ENCODE measurements around the gene R3HCC1L.
"Not testable (repeated sequence)": the region's sequence is repeated elsewhere in the genome, so short reads cannot be mapped to it uniquely, and the experiment has no call there.

The R3HCC1L gene

DNA sequence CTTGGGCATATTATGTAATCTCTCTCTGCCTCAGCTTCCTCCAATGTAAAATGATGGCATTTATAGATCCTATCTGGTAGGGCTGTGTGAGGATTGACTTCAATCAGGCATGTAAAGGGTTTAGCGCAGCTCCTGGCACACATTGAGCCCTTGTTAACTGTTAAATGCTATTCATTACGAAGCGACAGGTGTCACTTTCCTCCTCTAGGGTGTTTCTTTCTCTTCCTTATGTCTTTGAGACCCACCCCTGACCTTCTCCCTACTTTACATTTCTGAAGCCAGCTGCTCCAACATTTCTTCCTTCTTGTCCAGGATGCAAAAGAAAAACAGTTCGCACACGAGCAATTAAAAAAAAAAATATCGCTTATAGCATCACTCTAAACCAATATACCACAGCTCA, 5.7 kb upstream of the R3HCC1L start:
- no peak overlapping the region for H3K9ac ChIP-seq (ENCODE audit: low read length in 5 of 5)
- peaks cover 0 to 3% (median 0%) of the 10 kb centered on the region in 5 donors for H3K9me3 ChIP-seq (ENCODE audit: control insufficient read depth in 5 of 5, low read length in 5 of 5)
- H3K36me3 ChIP-seq (ENCODE audit: control insufficient read depth in 5 of 5, insufficient read depth in 5 of 5, low read length in 5 of 5), result no peaks in the 10 kb centered on the region
- H3K4me1 ChIP-seq (ENCODE audit: control insufficient read depth in 5 of 5, insufficient read depth in 5 of 5, low read length in 5 of 5), result peaks cover 0 to 4% (median under 1%) of the 10 kb centered on the region in 5 donors
- H3K4me3 ChIP-seq (ENCODE audit: low read depth in 1 of 5, low read length in 5 of 5), result no peak overlapping the region
- H3K27ac ChIP-seq (ENCODE audit: low read depth, low read length), result no peak overlapping the region
- H3K27me3 ChIP-seq (ENCODE audit: control insufficient read depth in 5 of 5, insufficient read depth in 4 of 5, low read length in 5 of 5), result peaks cover 0 to 5% (median 3%) of the 10 kb centered on the region in 5 donors

DNA sequence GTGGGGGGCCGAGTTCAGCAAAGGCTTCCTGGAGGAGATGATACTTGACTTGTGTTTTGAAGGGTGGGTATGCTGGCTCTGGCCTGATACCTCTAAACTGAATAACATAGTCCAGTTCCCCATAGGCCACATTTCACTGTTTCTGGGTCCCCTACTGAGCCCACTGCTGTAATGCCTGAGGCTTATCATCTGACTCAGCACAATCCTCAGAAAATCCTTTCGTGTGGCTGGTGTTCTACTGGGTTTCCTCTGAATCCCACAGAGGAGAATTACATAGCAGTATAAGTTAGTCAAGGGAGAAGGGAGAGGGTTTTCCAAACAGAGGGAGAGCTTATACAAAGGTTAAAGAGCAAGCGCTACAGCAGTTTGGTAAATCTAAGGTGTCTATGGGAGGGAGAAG, 2.8 kb upstream of the R3HCC1L start:
- Histone ChIP-seq H3K27ac (ENCODE audit: low read depth, low read length) (no peak overlapping the region), H3K9me3 (ENCODE audit: control insufficient read depth in 5 of 5, low read length in 5 of 5) (peaks cover 0 to 3% (median 0%) of the 10 kb centered on the region in 5 donors), H3K9ac (ENCODE audit: low read length in 5 of 5) (no peak overlapping the region), H3K4me1 (ENCODE audit: control insufficient read depth in 5 of 5, insufficient read depth in 5 of 5, low read length in 5 of 5) (peaks cover 0 to 20% (median 16%) of the 10 kb centered on the region in 5 donors), H3K36me3 (ENCODE audit: control insufficient read depth in 5 of 5, insufficient read depth in 5 of 5, low read length in 5 of 5) (no peaks in the 10 kb centered on the region), H3K27me3 (ENCODE audit: control insufficient read depth in 5 of 5, insufficient read depth in 4 of 5, low read length in 5 of 5) (peaks cover 0 to 3% (median 2%) of the 10 kb centered on the region in 5 donors), H3K4me3 (ENCODE audit: low read depth in 1 of 5, low read length in 5 of 5) (no peak overlapping the region)

DNA sequence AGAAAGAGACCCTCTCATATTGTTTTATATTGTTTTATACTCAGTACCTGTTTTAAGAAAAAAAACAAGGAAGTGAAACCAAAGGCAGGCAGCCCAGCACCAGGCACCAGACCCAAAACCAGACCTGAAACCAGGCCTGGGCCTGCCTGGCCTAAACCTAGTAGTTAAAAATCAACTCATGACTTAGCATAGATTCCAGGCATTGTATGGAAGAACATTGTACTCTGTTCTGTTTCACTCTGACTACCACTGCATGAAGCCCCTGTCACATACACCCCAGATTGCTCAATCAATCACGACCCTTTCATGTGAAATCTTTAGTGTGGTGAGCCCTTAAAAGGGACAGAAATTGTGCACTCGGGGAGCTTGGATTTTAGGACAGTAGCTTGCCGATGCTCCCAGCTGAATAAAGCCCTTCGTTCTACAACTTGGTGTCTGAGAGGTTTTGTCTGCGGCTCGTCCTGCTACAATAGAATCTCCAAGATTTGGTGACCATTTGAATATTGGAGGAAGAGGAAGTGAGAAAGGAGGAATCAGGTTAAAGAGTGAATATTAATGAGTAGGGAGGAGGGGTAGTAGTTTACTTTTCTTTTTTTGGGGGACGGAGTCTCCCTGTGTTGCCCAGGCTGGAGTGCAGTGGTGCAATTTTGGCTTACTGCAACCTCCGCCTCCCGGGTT, 1.2 kb upstream of the R3HCC1L start:
- H3K27ac ChIP-seq (ENCODE audit: low read depth, low read length), result not testable (repeated sequence)
- peak overlapping the region in 1 of 5 donors; percentile 91 for H3K4me3 ChIP-seq (ENCODE audit: low read depth in 1 of 5, low read length in 5 of 5)

DNA sequence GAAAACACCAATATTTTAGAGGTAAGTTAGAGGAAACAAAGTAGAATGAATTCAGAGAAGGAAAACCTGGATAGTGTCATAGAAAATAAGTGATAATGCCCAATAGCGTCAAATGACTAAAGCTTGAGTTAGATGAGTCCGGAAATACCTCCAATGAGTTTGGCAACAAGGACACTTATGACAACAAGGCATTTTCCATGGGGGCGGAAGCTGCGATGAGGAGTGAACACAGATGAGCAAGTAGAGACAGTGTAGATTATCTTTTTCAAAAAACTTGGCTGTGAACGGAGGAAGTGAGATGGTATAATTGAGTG, 383 bp upstream of the R3HCC1L start:
- peak overlapping the region; percentile 86 to 97 (median 92) for H3K4me3 ChIP-seq (ENCODE audit: low read depth in 1 of 5, low read length in 5 of 5)
- no peaks in the 10 kb centered on the region for H3K36me3 ChIP-seq (ENCODE audit: control insufficient read depth in 5 of 5, insufficient read depth in 5 of 5, low read length in 5 of 5)
- peaks cover 0 to 3% (median 0%) of the 10 kb centered on the region in 5 donors for H3K9me3 ChIP-seq (ENCODE audit: control insufficient read depth in 5 of 5, low read length in 5 of 5)
- H3K27me3 ChIP-seq (ENCODE audit: control insufficient read depth in 5 of 5, insufficient read depth in 4 of 5, low read length in 5 of 5), result no peaks in the 10 kb centered on the region
- H3K4me1 ChIP-seq (ENCODE audit: control insufficient read depth in 5 of 5, insufficient read depth in 5 of 5, low read length in 5 of 5), result peaks cover 0 to 20% (median 20%) of the 10 kb centered on the region in 5 donors
- peak overlapping the region; percentile 98 for H3K27ac ChIP-seq (ENCODE audit: low read depth, low read length)
- H3K9ac ChIP-seq (ENCODE audit: low read length in 5 of 5), result peak overlapping the region in 4 of 5 donors; percentile 85 to 100 (median 94)

More for the DNA sequence above, 1.2 kb upstream of the R3HCC1L start:
- peaks cover 0 to 20% (median 20%) of the 10 kb centered on the region in 5 donors for H3K4me1 ChIP-seq (ENCODE audit: control insufficient read depth in 5 of 5, insufficient read depth in 5 of 5, low read length in 5 of 5)
- H3K27me3 ChIP-seq (ENCODE audit: control insufficient read depth in 5 of 5, insufficient read depth in 4 of 5, low read length in 5 of 5); H3K9ac ChIP-seq (ENCODE audit: low read length in 5 of 5); H3K36me3 ChIP-seq (ENCODE audit: control insufficient read depth in 5 of 5, insufficient read depth in 5 of 5, low read length in 5 of 5); H3K9me3 ChIP-seq (ENCODE audit: control insufficient read depth in 5 of 5, low read length in 5 of 5): not testable (repeated sequence)

DNA sequence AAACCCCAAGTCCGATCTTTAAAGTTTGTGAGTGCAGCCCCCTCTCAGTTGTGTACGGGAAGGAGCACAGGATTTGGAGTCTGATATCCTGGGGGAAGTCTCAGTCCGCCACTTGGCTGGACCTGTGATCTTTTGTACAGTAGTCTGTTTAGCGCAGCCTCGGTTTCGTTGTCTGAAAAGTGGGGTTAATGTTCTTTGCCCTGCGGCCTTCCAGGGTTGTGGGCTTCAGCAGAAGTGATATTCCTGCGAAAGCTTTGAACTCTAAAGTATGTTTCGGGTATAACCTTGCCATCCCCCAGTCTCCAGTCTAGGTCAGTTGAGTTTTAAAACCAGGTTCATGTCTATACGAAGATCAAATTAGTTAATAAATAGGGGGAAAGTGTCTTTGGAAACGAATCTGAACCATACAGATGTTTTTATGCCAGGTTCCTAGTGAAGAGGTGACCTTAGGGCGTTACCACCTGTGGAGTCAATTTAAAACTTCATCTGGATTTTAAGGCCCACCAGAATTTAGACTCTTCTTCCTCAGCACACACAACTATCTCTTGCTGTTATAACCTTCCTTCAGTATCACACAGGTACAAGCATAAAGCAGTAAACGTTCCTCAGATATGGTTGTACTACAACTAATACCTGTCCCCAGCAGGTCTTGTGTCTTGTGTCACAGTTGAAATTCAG, 904 bp downstream of the R3HCC1L start:
- H3K27me3 ChIP-seq (ENCODE audit: control insufficient read depth in 5 of 5, insufficient read depth in 4 of 5, low read length in 5 of 5), result no peaks in the 10 kb centered on the region
- peaks cover 0 to 3% (median 0%) of the 10 kb centered on the region in 5 donors for H3K9me3 ChIP-seq (ENCODE audit: control insufficient read depth in 5 of 5, low read length in 5 of 5)
- H3K27ac ChIP-seq (ENCODE audit: low read depth, low read length), result peak overlapping the region; percentile 98
- H3K9ac ChIP-seq (ENCODE audit: low read length in 5 of 5), result peak overlapping the region; percentile 85 to 100 (median 94)
- H3K4me3 ChIP-seq (ENCODE audit: low read depth in 1 of 5, low read length in 5 of 5), result peak overlapping the region; percentile 86 to 97 (median 92)
- H3K4me1 ChIP-seq (ENCODE audit: control insufficient read depth in 5 of 5, insufficient read depth in 5 of 5, low read length in 5 of 5), result peaks cover 0 to 20% (median 20%) of the 10 kb centered on the region in 5 donors
- no peaks in the 10 kb centered on the region for H3K36me3 ChIP-seq (ENCODE audit: control insufficient read depth in 5 of 5, insufficient read depth in 5 of 5, low read length in 5 of 5)

DNA sequence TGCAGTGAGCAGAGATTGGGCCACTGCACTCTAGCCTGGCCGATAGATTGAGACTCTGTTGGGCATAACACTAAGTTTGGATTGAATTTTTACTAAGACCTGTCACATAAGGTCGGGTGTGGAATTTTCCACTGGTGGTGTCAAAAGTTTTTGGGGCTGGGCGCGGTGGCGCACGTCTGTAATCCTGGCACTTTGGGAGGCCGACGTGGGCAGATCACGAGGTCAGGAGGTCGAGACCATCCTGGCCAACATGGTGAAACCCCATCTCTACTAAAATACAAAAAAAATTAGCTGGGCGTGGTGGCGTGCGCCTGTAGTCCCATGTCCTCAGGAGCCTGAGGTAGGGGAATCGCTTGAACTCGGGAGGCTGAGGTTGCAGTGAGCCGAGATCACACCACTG, 2.3 kb downstream of the R3HCC1L start:
- not testable (repeated sequence) for H3K27me3 ChIP-seq (ENCODE audit: control insufficient read depth in 5 of 5, insufficient read depth in 4 of 5, low read length in 5 of 5); H3K27ac ChIP-seq (ENCODE audit: low read depth, low read length); H3K9ac ChIP-seq (ENCODE audit: low read length in 5 of 5); H3K9me3 ChIP-seq (ENCODE audit: control insufficient read depth in 5 of 5, low read length in 5 of 5); H3K4me3 ChIP-seq (ENCODE audit: low read depth in 1 of 5, low read length in 5 of 5); H3K36me3 ChIP-seq (ENCODE audit: control insufficient read depth in 5 of 5, insufficient read depth in 5 of 5, low read length in 5 of 5)
- H3K4me1 ChIP-seq (ENCODE audit: control insufficient read depth in 5 of 5, insufficient read depth in 5 of 5, low read length in 5 of 5), result peaks cover 0 to 20% (median 20%) of the 10 kb centered on the region in 5 donors

DNA sequence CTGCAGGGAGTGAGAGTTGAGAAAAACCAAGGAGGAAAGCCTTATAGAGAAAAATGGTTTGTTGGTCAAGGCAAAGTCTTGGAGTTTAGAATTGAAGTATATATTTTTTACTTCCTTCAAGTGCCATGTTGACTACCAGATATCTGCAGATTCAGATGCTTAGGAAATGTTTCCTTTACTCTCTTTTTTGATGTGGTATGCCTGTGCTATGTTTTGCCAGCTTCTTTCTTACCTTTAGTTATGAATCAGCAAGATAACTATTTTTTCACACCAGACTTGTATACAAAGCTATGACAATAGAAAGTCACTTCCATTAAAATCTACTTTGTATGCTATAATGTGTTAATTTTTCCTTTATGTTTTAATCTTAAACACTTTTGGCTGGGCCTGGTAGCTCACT, 3.6 kb downstream of the R3HCC1L start:
- Histone ChIP-seq H3K4me3 (ENCODE audit: low read depth in 1 of 5, low read length in 5 of 5) (no peak overlapping the region), H3K27ac (ENCODE audit: low read depth, low read length) (no peak overlapping the region), H3K27me3 (ENCODE audit: control insufficient read depth in 5 of 5, insufficient read depth in 4 of 5, low read length in 5 of 5) (no peaks in the 10 kb centered on the region), H3K9me3 (ENCODE audit: control insufficient read depth in 5 of 5, low read length in 5 of 5) (no peaks in the 10 kb centered on the region), H3K36me3 (ENCODE audit: control insufficient read depth in 5 of 5, insufficient read depth in 5 of 5, low read length in 5 of 5) (no peaks in the 10 kb centered on the region), H3K4me1 (ENCODE audit: control insufficient read depth in 5 of 5, insufficient read depth in 5 of 5, low read length in 5 of 5) (peaks cover 0 to 26% (median 20%) of the 10 kb centered on the region in 5 donors), H3K9ac (ENCODE audit: low read length in 5 of 5) (no peak overlapping the region)

DNA sequence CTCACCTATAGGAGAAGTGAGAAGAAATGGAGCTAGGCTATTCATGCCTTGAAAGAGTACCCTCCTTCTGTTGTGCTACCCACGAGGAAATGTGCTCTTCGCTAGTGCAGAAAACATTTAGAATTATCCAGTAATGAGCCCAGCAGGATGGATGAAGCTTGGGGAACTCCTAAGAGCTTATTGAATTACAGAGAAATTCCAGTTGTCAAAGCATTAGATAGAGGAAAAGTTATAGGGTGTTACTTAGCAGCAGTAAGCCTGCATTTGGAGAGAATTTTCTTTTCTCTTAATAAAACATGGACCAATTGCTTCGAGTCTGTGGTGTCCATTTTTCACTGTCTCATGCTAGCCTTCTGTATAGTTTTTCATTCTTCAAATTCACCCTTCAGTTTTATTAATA, 5.0 kb downstream of the R3HCC1L start:
- H3K27ac ChIP-seq (ENCODE audit: low read depth, low read length), result no peak overlapping the region
- no peak overlapping the region for H3K9ac ChIP-seq (ENCODE audit: low read length in 5 of 5)
- no peaks in the 10 kb centered on the region for H3K36me3 ChIP-seq (ENCODE audit: control insufficient read depth in 5 of 5, insufficient read depth in 5 of 5, low read length in 5 of 5)
- no peak overlapping the region for H3K4me3 ChIP-seq (ENCODE audit: low read depth in 1 of 5, low read length in 5 of 5)
- peaks cover 0 to 24% (median 14%) of the 10 kb centered on the region in 5 donors for H3K4me1 ChIP-seq (ENCODE audit: control insufficient read depth in 5 of 5, insufficient read depth in 5 of 5, low read length in 5 of 5)
- H3K27me3 ChIP-seq (ENCODE audit: control insufficient read depth in 5 of 5, insufficient read depth in 4 of 5, low read length in 5 of 5), result no peaks in the 10 kb centered on the region
- no peaks in the 10 kb centered on the region for H3K9me3 ChIP-seq (ENCODE audit: control insufficient read depth in 5 of 5, low read length in 5 of 5)

DNA sequence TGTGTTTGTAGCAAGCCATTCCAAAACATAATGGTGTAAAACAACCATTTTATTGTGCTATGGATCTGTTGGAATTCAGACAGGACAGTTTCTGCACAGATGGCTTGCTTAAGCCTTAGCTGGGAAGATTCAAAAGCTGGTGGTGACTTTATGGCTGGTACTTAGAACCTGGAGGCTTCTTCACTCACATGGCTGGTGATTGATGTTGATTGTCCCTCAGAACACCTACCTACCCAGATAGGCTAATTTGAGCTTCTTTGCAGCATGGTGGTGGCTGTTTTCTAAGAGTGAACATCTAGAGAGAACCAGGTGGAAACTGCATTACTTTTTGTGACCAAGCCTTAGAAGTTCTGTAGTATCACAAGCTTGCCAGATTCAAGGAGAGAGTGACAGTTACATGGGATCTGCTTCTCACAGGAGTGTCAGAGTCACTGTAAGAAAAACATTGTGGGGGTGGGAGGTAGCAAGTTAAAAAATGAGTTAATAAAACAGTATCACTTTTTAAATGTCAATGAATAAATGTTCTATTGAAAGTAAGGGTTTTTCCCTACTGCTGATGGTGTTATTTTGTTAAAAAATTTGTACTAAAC, 7.1 kb downstream of the R3HCC1L start:
- Histone ChIP-seq H3K36me3 (ENCODE audit: control insufficient read depth in 5 of 5, insufficient read depth in 5 of 5, low read length in 5 of 5) (no peaks in the 10 kb centered on the region), H3K27me3 (ENCODE audit: control insufficient read depth in 5 of 5, insufficient read depth in 4 of 5, low read length in 5 of 5) (no peaks in the 10 kb centered on the region), H3K4me3 (ENCODE audit: low read depth in 1 of 5, low read length in 5 of 5) (no peak overlapping the region), H3K27ac (ENCODE audit: low read depth, low read length) (no peak overlapping the region), H3K9ac (ENCODE audit: low read length in 5 of 5) (peak overlapping the region in 1 of 5 donors; percentile 30), H3K4me1 (ENCODE audit: control insufficient read depth in 5 of 5, insufficient read depth in 5 of 5, low read length in 5 of 5) (peaks cover 0 to 14% (median 2%) of the 10 kb centered on the region in 5 donors), H3K9me3 (ENCODE audit: control insufficient read depth in 5 of 5, low read length in 5 of 5) (no peaks in the 10 kb centered on the region)

DNA sequence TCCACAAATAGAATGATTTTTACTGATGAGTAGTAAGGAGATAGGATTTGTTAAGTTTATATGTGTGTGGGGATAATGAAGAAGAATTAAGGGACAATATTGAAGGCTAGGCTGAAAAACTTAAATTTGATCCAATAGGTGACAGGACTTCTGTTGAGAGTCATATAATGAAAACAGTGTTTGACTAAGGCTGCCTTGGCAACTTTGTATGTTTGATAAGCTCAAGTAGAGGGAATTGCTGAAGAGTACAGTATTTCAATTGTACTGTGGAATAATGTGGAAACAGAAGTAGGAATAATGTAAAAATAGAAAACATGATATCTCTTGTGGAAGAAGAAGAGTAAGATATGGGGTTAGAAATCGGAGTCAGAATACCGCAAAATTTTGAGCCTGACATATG, 10.5 kb downstream of the R3HCC1L start:
- Histone ChIP-seq H3K36me3 (ENCODE audit: control insufficient read depth in 5 of 5, insufficient read depth in 5 of 5, low read length in 5 of 5) (no peaks in the 10 kb centered on the region), H3K27me3 (ENCODE audit: control insufficient read depth in 5 of 5, insufficient read depth in 4 of 5, low read length in 5 of 5) (no peaks in the 10 kb centered on the region), H3K9ac (ENCODE audit: low read length in 5 of 5) (no peak overlapping the region), H3K9me3 (ENCODE audit: control insufficient read depth in 5 of 5, low read length in 5 of 5) (peaks cover 0 to 8% (median 6%) of the 10 kb centered on the region in 5 donors), H3K4me3 (ENCODE audit: low read depth in 1 of 5, low read length in 5 of 5) (no peak overlapping the region), H3K27ac (ENCODE audit: low read depth, low read length) (no peak overlapping the region), H3K4me1 (ENCODE audit: control insufficient read depth in 5 of 5, insufficient read depth in 5 of 5, low read length in 5 of 5) (peaks cover 0 to 9% (median 0%) of the 10 kb centered on the region in 5 donors)

Measured in subcutaneous abdominal adipose tissue (tissue), 5 donors.